Heart left ventricle (tissue), 16 donors: Measurements from ENCODE around the gene ZBTB7C. TPM values are rescaled to one million over a fixed set of nuclear protein-coding genes. Genes with fewer than 3 reads are reported as not detected.

ENCODE experiments used
- ATAC-seq, 4 donors: fragments of 200-7000 bp; cut with Tn5 transposase; one replicate each; pipeline ENCODE4 v1.9.1; 2020 to 2022; ENCODE audit warnings: moderate library complexity in 4 of 4, mild to moderate bottlenecking in 3 of 4, moderate number of reproducible peaks in 1 of 4
- DNase-seq, 5 donors: peaks; one replicate each; pipeline ENCODE4 v3.0.0-alpha.2; 2020
- H3K27ac ChIP-seq, 12 donors: fragments of 200-600 bp; sonication (generic) in 4 of 12; one replicate each; pipeline versions ENCODE4 v1.5.0 to v1.8.0; 2016 to 2022; ENCODE audit warnings: mild to moderate bottlenecking in 2 of 12
- H3K27me3 ChIP-seq, 9 donors: fragments of 200-600 bp; sonication (generic) in 2 of 9; one replicate each; pipeline versions ENCODE4 v1.5.1 to v1.8.0; 2016 to 2022; ENCODE audit warnings: mild to moderate bottlenecking in 3 of 9
- H3K36me3 ChIP-seq, 9 donors: fragments of 200-600 bp; sonication (generic) in 2 of 9; one replicate each; pipeline versions ENCODE4 v1.5.0 to v1.8.0; 2018 to 2022; ENCODE audit warnings: mild to moderate bottlenecking in 2 of 9
- H3K4me1 ChIP-seq, 12 donors: fragments of 200-600 bp; sonication (generic) in 4 of 12; one replicate each; pipeline versions ENCODE4 v1.5.0 to v1.8.0; 2016 to 2022; ENCODE audit warnings: mild to moderate bottlenecking in 3 of 12
- H3K4me3 ChIP-seq, 12 donors: fragments of 200-600 bp; sonication (generic) in 4 of 12; one replicate each; pipeline versions ENCODE4 v1.5.0 to v1.8.0; 2017 to 2022; ENCODE audit warnings: mild to moderate bottlenecking in 9 of 12, moderate library complexity in 4 of 12
- H3K9me3 ChIP-seq, 12 donors: fragments of 200-600 bp; sonication (generic) in 4 of 12; one replicate each; pipeline versions ENCODE4 v1.5.0 to v1.8.0; 2016 to 2022; ENCODE audit warnings: mild to moderate bottlenecking in 1 of 12
- POLR2A ChIP-seq, 2 donors: fragments of 450-650 bp; IDR thresholded peaks; one replicate each; pipeline ENCODE4 v1.6.1; 2017; ENCODE audit warnings: antibody characterized with exemption in 2 of 2, mild to moderate bottlenecking in 2 of 2, moderate library complexity in 2 of 2
- WGBS, 4 donors: extraction: QIAGEN DNeasy Blood & Tissue Kit in 2 of 4; methylation state at CpG; one replicate each; pipeline versions ENCODE4 v1.1.5 to v1.1.7; 2013 to 2018; 5-methylcytosine and 5-hydroxymethylcytosine counted together
- intact Hi-C, 10 donors: fragments of 100-400 bp; cut with DNase I; formaldehyde crosslinking; loops; one replicate each; pipeline versions ENCODE4 v1.11.1 to v1.14.2; 2022
- polyA plus RNA-seq, 2 donors: library from polyadenylated mRNA; stranded (reverse); fragments of 200-250 nt; gene quantifications; one replicate each; pipeline ENCODE4 v1.2.3, GENCODE V29; 2013
- total RNA-seq, 9 donors: library from RNA; depleted of rRNA in 2 of 9; stranded (reverse); fragments of >200 nt in 2 of 9; fragmentation: NEBNext Ultra II Directional in 3 of 9; extraction: Animal tissue kit (Norgen Biotek cat#: 25700) in 3 of 9; gene quantifications; one replicate each; pipeline versions ENCODE4 v1.1.0 to v1.2.4, GENCODE V29; 2016 to 2023
- TF ChIP-seq, protein P1 (sequence below), 12 donors: fragments of 200-600 bp; sonication (generic) in 4 of 12; IDR thresholded peaks; one replicate each; pipeline versions ENCODE4 v1.5.0 to v1.8.0; 2018 to 2022; ENCODE audit warnings: antibody characterized with exemption in 12 of 12, mild to moderate bottlenecking in 5 of 12
- donor health status: ischemic (EF 13 %, LVEDD 7.1; RV severe dilation, severe dysfunction).
- donor health status: healthy with polysubstance abuse.
- donor health status: DM: no; HTN: yes; CAD: no.
- donor health status: DM: no; HTN: no; CAD: no.
- donor health status: ischemic (EF 25% LVEDD 6.9; RV normal size, moderate dysfunction).
- donor health status: ischemic (EF 25% LVEDD 5.7; RV mildly dilated, moderate dysfunction).
- donor health status: healthy.
- donor health status: DM: yes; HTN: yes; CAD: no.
- donor health status: ischemic (EF 35%, LVEDD 5.7; RV mildly dilated, moderate dysfunction).
- donor health status: nonischemic (EF 11% LVEDD 7.7; RV severe dilation, severe dysfunction).
- donor health status: DM: yes; HTN: yes; CAD: no.
- donor health status: PGD.
- donor health status: ischemic (EF 29% LVEDD 5.4; RV normal size, mild dysfunction).
- donor health status: nonischemic (EF 23%, LVEDD 6.1; RV moderate dilation, normal function).

The ZBTB7C gene
- total and polyA plus RNA-seq, 11 donors: 0.68 to 7.5 (median 2.3) TPM

- TF ChIP-seq POLR2A (IDR thresholded peaks at IDR 0.05): no peak
- TF ChIP-seq, protein P1, sequence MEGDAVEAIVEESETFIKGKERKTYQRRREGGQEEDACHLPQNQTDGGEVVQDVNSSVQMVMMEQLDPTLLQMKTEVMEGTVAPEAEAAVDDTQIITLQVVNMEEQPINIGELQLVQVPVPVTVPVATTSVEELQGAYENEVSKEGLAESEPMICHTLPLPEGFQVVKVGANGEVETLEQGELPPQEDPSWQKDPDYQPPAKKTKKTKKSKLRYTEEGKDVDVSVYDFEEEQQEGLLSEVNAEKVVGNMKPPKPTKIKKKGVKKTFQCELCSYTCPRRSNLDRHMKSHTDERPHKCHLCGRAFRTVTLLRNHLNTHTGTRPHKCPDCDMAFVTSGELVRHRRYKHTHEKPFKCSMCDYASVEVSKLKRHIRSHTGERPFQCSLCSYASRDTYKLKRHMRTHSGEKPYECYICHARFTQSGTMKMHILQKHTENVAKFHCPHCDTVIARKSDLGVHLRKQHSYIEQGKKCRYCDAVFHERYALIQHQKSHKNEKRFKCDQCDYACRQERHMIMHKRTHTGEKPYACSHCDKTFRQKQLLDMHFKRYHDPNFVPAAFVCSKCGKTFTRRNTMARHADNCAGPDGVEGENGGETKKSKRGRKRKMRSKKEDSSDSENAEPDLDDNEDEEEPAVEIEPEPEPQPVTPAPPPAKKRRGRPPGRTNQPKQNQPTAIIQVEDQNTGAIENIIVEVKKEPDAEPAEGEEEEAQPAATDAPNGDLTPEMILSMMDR (IDR thresholded peaks at IDR 0.05): no peak
- ATAC-seq (peak; percentile 45 to 87 (median 69)), DNase-seq (peak in 4 of 5 donors; percentile 51 to 72 (median 66))
- H3K27ac ChIP-seq: no peak overlapping the region
- H3K4me1 ChIP-seq: peaks cover 0 to 22% (median 6%) of the 10 kb centered on the region in 12 donors
- no peaks in the 10 kb centered on the region for H3K36me3 ChIP-seq
- intact Hi-C loops: loop anchor here in 4 of 10 donors (10.0 kb wide), 2 partner anchors 187 to 223 kb away; no protein-coding TSS in a partner anchor
- WGBS, 4 donors: 24 to 37% (median 32%) methylated on average over 4 of the region's 4 CpGs
- no peaks in the 10 kb centered on the region for H3K27me3 ChIP-seq
- no peak overlapping the region for H3K4me3 ChIP-seq
- H3K9me3 ChIP-seq: no peaks in the 10 kb centered on the region
Measured at GRCh38 chr18:48222118-48222517, 187.1 kb downstream of the ZBTB7C start.

GRCh38 chr18:48219810-48220499 lies 189.2 kb downstream of the ZBTB7C start:
- Histone ChIP-seq H3K27me3 (no peaks in the 10 kb centered on the region), H3K27ac (no peak overlapping the region), H3K4me1 (peaks cover 0 to 28% (median 10%) of the 10 kb centered on the region in 12 donors), H3K4me3 (no peak overlapping the region), H3K9me3 (no peaks in the 10 kb centered on the region), H3K36me3 (no peaks in the 10 kb centered on the region)
- no peak for ATAC-seq
- DNase-seq: no peak
- intact Hi-C loops: loop anchor here in 4 of 10 donors (5.0 to 10.0 kb wide), 3 partner anchors 83 to 225 kb away; no protein-coding TSS in a partner anchor
- TF ChIP-seq, protein P1 (IDR thresholded peaks at IDR 0.05): no peak
- TF ChIP-seq POLR2A (IDR thresholded peaks at IDR 0.05): no peak
- 85 to 98% (median 86%) methylated on average over 2 of the region's 2 CpGs for WGBS, 4 donors

GRCh38 chr18:48219037-48219809 lies 190.0 kb downstream of the ZBTB7C start:
- no peak overlapping the region for H3K4me3 ChIP-seq
- ATAC-seq: no peak
- intact Hi-C loops: loop anchor here in 1 of 10 donors (5.0 kb wide), 1 partner anchor 82 kb away; no protein-coding TSS in a partner anchor
- DNase-seq: no peak
- H3K36me3 ChIP-seq: no peaks in the 10 kb centered on the region
- 82 to 93% (median 83%) methylated on average over 6 of the region's 6 CpGs for WGBS, 4 donors
- peaks cover 0 to 28% (median 10%) of the 10 kb centered on the region in 12 donors for H3K4me1 ChIP-seq
- H3K9me3 ChIP-seq: no peaks in the 10 kb centered on the region
- no peak overlapping the region for H3K27ac ChIP-seq
- H3K27me3 ChIP-seq: no peaks in the 10 kb centered on the region
- no peak for TF ChIP-seq POLR2A (IDR thresholded peaks at IDR 0.05)
- TF ChIP-seq, protein P1 (IDR thresholded peaks at IDR 0.05): no peak
